Measurements from ENCODE around the gene GFER. TPM values are rescaled to one million over a fixed set of nuclear protein-coding genes. Genes with fewer than 3 reads are reported as not detected.
A peak's percentile ranks its signal among the peaks of the same experiment; 100 is the strongest.

The GFER gene
- total and polyA plus RNA-seq, 9 of the 15 experiments (the other 6 are each of a cell fraction or from before 2014, with no cell fraction given): 4.3 to 53.7 (median 19.8) TPM

- DNase-seq (ENCODE audit: extremely low read depth in 1 of 4, low spot score in 3 of 4): no peak
- in situ Hi-C loops (cut with MboI): no loop called here
These were observed 1.6 kb downstream of the GFER start for GRCh38 chr16:1985466-1986150.

More at GRCh38 chr16:1985466-1986150, 1.6 kb downstream of the GFER start:
- Histone ChIP-seq H3K27ac (ENCODE audit: extremely low read depth, low read depth, low read length) (no peak overlapping the region; the same call in 2 of the 3 replicates), H3K4me2 (ENCODE audit: insufficient read depth, low read length) (peak overlapping the region; percentile 82), H2AFZ (ENCODE audit: low read depth, low read length) (no peak overlapping the region), H3K4me3 (peak overlapping the region; percentile 70; the same call in 1 of the 2 replicates), H3K79me2 (ENCODE audit: control insufficient read depth, insufficient read depth, low read length) (peaks cover 16% of the 10 kb centered on the region), H3K9me1 (ENCODE audit: control insufficient read depth, insufficient read depth, low read length) (no peaks in the 10 kb centered on the region), H4K20me1 (replicated peaks; ENCODE audit: control insufficient read depth, insufficient read depth, low read length) (no peaks in the 10 kb centered on the region), H3K36me3 (ENCODE audit: control insufficient read depth, insufficient read depth, low read length) (peaks cover 23% of the 10 kb centered on the region; the same call in 1 of the 3 replicates), H3K27me3 (ENCODE audit: control insufficient read depth in 2 of 2, insufficient read depth in 2 of 2, low read length in 2 of 2) (no peaks in the 10 kb centered on the region), H3K4me1 (replicated peaks in 1 of 2; ENCODE audit: control insufficient read depth in 2 of 2, insufficient read depth in 2 of 2, low read length in 2 of 2) (peaks cover 10 to 73% of the 10 kb centered on the region in 2 experiments), H3K9me3 (replicated peaks; ENCODE audit: control insufficient read depth, insufficient read depth, low read depth, low read length) (no peaks in the 10 kb centered on the region), H3K9ac (ENCODE audit: insufficient read depth in 1 of 2, low read depth in 2 of 2, low read length in 2 of 2) (peak overlapping the region; percentile 67 to 98)
- FAIRE-seq (no peak), ATAC-seq (no peak)
- BruUV-seq (replicated peaks): no TSS peak
- CTCF ChIA-PET (ENCODE audit: low intra/inter-chr PET ratio): no interaction called here
- TF ChIP-seq, protein P1, sequence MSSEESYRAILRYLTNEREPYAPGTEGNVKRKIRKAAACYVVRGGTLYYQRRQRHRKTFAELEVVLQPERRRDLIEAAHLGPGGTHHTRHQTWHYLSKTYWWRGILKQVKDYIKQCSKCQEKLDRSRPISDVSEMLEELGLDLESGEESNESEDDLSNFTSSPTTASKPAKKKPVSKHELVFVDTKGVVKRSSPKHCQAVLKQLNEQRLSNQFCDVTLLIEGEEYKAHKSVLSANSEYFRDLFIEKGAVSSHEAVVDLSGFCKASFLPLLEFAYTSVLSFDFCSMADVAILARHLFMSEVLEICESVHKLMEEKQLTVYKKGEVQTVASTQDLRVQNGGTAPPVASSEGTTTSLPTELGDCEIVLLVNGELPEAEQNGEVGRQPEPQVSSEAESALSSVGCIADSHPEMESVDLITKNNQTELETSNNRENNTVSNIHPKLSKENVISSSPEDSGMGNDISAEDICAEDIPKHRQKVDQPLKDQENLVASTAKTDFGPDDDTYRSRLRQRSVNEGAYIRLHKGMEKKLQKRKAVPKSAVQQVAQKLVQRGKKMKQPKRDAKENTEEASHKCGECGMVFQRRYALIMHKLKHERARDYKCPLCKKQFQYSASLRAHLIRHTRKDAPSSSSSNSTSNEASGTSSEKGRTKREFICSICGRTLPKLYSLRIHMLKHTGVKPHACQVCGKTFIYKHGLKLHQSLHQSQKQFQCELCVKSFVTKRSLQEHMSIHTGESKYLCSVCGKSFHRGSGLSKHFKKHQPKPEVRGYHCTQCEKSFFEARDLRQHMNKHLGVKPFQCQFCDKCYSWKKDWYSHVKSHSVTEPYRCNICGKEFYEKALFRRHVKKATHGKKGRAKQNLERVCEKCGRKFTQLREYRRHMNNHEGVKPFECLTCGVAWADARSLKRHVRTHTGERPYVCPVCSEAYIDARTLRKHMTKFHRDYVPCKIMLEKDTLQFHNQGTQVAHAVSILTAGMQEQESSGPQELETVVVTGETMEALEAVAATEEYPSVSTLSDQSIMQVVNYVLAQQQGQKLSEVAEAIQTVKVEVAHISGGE (CRISPR knock-in tag; IDR thresholded peaks at IDR 0.05): no peak
- TF ChIP-seq ZBED1 (IDR thresholded peaks at IDR 0.05) (no peak), GATAD2A (IDR thresholded peaks at IDR 0.05) (no peak), RBFOX2 (IDR thresholded peaks at IDR 0.05; ENCODE audit: low read depth, low read length) (peak; percentile 46)
- POLR2A ChIA-PET: interaction anchor here (0.7 to 10.2 kb wide), 5 partner anchors 9 to 20 kb away, joined by 3 to 103 read pairs (median 3); partner anchors contain the start of genes RNF151, RPS2 and TBL3
- intact Hi-C loops (cut with micrococcal nuclease): no loop called here
- 86% methylated on average over 14 of the region's 14 CpGs for WGBS (ENCODE audit: insufficient coverage, low coverage, missing lambda C conversion rate)
